Epithelial cell of prostate (primary cell): ENCODE data around the gene POLA1.

Experiments
- DNase-seq: peaks from one replicate; pipeline ENCODE4 v3.0.0-alpha.2; 2011; ENCODE audit warnings: low read depth, low spot score
- H3K27ac ChIP-seq: fragments of 450-650 bp; 2 replicates; pipeline ENCODE4 v1.5.1; 2017; ENCODE audit warnings: mild to moderate bottlenecking

Gene POLA1

DNA sequence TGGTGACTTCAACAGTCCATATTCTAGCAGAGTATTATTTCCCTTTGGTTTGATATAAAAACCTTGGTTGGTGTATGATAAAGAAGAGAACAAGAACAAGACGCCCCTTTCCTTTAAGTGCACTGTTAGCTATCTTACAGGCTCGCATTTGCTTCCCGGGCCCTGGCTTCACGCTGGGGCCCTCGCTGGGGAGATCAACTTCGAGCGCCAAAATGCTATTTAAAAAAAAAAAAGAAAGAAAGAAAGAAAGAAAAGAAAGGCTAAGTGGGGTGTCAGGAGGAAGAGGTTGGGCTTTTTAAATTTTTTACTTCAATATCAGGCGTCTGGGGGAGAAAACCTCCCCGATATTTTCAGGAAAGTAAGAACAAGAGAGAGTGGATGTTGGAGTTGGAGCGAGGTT, 310.3 kb downstream of the POLA1 start:
- DNase-seq: no peak
- H3K27ac ChIP-seq: no peak overlapping the region

DNA sequence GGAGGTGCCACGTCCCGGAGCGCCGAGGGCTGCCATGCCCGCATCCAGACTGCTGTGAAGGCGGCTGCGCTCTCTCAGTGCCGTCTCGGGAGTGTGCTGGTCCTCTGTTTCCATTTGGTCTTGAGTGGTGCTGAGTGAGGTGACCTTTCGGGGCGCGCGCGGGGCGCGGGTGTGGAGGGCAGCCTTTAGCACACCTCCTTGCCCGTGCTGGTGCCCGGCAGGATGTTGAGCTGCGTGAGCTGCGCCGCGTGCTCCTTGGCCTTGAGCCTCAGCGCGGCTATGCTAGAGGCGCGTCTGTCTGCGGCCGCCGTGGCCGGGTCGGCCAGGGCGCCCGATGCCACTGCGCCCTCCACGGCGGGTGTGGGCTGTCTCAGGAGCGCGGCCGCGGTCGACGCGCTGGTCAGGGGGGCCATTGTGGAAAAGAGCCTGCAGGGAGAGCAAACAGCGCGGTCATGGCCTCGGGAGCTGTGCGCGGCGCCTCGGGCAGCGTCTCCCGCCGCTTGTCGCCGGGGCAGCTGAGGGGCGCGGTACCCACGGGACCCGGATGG, 310.8 kb downstream of the POLA1 start:
- DNase-seq: no peak
- no peak overlapping the region for H3K27ac ChIP-seq

DNA sequence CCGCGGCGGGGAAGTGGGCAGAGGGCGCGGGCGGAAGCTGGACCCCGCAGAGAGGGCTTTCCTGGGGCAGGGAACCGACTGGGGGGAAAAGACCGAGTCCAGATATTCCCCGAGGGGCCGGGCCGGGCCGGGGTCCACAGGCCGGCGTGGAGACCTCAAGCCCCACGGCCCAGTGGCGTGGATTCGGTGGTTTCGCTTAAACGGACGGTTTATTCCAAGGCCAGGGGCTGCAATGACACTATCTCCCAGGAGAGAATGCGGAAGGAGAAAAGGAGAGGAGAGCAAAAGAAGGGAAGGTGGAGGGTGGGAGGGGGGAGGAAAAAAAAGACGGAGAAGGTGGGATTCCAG, 311.3 kb downstream of the POLA1 start:
- no peak for DNase-seq
- no peak overlapping the region for H3K27ac ChIP-seq

DNA sequence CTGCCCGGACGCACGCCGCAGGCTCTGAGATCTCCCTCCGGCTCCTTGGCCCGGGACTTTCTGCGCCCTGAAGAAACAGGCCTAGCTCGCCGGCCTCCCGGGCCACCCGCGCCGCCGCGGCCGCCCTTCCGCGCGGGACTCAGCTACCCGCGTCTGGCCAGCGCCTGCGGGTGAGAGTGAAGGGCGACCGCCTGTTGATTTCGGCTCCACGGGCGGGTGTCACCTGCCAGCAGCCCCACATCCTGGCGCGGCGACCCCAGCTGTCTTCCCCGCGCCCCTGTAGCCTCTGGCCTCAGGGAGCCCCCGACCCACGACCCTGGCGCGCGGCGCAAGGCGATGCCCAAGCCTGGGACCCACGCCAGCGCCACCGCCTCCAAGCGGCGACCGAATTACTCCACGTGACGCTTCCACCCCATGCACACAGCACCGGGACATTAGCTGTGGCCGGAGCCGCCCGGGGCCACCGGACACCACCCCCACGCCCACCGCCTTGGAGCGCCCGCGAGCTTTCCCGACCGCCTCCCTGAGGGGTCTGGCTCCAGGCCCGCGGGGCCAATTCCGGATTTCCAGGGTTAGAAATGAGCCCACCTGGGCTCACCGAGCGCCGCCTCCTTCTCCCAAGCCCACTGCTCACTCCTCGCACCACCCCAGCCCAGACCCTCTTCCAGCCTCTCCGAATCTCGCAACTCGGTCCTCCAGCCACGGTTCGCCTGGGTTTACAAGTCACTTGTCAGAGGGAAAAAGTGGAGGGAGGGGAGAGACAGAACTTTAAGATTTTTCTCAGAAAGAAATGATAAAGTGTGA, 311.9 kb downstream of the POLA1 start:
- no peak overlapping the region for H3K27ac ChIP-seq
- no peak for DNase-seq

DNA sequence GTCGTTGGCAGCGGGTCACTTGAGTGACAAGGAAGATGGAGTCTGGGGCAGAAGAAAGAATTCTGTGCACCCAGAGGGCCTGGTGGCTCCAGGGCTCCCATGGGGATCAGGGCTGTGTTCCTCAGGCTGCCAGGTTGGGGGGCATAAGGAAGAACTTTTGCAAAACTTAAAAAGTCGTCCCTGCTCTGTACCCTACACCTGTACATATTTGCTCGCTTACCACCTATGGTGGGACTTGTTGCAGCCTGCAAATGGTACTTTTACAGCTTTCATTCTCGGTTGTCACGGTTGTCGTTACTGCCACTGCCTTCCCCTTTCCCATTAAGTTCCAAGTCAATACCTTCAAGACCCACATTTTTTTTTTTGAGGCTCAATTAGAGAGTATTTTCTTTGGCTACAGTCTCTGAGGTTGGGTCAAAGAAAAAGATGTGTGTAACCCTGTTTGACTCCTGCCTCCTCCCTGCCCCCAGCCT, 312.9 kb downstream of the POLA1 start:
- DNase-seq: no peak
- no peak overlapping the region for H3K27ac ChIP-seq

DNA sequence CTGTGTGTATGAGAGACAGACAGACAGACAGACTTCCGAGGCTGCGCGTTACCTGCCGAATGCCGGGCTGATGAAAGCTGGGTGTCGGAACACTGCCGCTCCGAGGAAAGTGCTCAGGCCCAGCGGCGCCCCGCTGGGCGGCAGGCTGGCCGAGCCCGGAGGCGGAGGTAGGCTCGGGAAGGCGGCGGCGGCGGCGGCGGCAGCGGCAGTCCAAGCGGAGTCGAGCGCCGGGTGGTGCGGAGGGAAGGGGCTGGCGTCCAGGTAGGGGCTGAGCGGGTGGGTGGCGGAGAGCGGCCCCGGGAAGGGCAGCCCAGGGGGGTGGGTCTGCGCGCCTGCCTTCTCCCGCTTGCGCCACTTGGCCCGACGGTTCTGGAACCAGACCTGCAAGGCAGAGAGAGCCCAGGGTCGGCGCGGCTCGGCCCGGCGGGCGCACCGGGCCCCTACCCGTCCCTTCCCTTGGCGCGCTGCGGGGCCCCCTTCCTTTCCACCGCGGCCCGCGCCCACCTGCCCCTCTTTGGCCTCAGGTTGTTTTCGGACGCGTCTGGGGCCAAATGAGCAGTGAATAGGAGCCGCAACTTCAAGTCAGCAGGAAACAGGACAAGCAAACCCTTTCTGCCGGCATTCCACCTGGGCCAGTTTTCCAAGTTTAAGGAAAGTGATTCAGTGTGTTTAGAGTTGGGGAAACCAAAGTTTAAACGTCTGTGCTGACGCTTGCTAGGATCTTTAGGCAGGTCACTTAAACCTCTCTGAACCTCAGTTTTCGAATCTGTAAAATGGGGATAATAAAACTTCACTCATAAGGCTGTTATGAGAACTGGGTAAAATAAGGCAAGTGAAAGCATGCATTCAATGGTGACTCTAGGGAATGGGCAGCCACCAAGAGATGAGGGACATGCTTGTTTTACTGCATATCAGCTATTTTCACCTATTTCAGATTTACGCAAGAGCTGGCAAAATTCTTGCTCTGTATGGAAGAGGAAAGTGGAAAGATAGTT, 313.6 kb downstream of the POLA1 start:
- DNase-seq: no peak
- H3K27ac ChIP-seq: no peak overlapping the region

DNA sequence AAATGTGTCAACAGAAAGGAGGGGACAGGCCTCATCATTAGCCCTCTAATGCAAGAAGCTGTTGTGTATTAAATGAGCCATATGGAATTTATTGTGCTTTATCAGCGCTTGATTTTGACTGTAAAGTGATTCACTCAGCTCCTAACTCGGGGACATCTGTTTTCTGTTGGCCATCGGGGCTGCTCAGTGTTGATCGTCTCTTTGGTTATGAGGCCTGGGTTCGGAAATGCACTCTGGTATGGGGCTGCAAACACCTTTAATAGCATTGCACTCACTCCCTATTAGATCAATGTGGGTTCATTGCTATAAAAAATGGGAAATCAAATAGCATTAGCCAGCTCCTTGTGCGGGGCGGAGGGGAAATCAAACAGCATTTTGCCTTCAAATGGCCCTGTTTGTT, 315.7 kb downstream of the POLA1 start:
- DNase-seq: no peak
- no peak overlapping the region for H3K27ac ChIP-seq

DNA sequence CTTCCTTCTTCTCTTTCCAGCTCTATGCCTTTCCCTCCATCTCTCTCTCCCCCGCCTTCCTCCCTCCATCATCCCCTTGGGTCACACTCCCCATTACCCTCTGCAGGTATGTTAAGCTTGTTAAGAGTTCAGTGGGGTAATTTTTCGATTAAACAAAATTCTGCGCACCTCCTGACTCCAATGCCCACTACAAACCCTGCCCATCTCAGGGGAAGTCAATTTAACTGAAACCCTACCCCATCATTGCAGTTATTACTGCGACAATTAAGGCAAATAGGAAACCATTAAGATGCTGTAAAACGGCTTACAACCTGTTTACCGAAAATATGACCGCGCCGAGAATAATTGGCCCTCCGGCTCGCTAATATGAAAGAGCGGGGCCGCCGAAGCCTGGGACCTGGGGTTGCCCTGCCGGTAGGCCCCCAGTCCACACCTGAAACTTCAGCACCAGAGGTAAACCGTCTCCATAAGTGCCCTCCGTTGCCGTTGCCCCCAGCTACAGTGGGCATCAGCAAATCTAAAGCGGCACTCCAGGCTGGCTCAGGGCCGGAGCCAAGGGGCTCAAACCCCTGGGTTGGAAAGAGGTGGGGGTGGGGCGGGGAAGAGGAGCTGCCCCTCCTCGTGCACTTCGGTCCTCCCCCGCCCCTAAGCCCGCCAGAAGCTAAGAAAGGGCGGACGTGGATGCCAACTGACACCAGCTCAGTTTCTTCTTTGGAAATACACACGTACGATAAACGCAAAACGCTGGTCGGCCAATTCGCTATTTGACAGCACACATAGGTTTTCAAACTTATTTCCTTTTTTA, 317.3 kb downstream of the POLA1 start:
- no peak for DNase-seq

DNA sequence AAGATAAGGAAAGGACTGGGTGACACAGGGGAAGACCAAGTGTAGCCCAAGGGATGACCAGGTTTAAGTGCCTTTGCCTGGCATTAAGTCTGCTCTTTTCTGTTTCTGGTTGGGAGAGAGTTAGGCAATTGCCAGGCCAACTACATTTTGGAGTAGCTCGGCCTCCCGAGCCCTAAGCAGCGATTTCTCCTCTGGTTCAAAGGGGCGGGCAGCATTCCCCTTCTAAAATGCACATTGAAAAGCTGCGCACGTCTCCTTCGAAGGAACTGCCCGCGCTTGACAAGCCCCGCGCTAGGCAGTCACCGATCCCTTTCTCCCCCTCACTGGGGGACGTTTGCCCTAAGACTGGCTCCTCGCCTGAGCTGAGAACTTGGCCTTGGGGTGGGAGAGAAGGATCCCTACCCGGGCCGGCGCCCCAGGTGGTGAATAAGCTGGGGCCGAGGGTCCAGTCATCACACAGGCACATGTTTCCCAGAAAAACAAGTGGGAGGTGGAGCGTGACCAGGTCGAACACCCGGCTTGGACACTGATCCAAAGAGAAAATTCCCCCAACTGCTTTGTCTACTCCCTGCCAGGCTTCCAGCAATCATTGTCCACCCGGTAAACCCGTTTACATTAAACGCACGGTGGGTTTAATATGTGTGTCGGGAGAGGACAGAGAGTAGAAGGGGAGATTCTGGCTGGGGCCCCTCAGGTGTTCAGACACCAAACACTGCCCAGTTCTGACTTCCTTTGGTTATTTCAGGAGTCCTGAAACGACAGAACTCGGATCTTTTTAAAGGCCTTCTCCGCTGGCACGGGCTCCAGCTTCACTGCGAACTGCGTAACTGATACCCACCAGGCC, 318.1 kb downstream of the POLA1 start:
- no peak overlapping the region for H3K27ac ChIP-seq
- no peak for DNase-seq

More for the DNA sequence above, 317.3 kb downstream of the POLA1 start:
- no peak overlapping the region for H3K27ac ChIP-seq

DNA sequence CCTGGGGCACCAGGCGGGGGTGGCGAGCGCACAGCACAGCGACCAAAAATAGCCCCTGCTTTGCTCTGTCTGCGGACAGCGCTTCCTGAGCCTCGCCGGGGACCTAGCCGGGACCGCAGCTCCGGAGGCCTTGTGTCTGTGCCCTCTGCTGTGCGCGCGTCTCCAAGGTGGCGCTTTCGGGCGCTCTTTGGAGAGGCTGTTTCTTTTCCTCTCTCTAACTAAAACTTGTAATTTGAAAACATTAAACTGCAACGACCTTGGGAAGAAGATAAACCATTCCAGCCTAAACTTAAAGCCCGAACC, 318.7 kb downstream of the POLA1 start:
- H3K27ac ChIP-seq: no peak overlapping the region
- no peak for DNase-seq

DNA sequence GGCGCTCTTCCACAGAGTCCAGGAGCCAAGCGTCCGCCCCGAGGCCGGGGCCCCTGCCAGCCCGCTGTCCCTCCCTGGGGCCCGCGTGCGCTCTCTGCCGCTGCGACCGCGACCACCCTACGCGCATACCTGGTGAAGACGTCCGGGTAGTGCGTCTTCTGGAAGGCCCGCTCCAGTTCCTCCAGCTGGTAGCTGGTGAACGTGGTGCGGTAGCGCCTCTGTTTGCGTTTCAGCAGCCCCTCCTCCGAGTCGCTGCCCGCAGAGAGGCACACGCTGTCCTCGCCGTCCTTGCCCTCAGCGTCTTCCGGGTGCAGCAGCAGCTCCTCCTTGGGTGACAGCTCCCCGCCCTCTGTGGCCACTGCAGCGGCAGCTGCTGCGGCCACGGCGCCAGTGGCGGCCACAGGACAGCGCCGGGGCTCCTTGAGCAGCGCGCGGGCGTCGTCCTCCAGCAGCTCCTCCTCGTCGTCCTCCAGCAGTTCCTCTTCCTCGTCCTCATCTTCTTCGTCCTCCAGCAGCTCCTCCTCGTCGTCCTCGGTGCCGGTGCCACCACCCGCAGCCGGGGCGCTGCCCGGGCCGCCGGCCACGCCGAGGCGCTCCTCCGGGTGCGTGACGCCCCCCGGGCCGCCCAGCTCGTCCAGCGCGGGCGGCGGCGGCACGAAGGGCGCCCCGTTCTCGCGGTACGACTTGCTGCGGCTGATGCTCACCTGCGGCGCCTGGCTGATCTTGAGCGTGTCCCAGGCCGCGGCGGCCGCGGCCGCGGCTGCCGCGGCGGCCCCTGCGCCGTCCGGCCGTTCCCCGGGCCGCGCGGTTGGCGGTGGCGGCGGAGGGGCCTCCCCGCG, 319.3 kb downstream of the POLA1 start:
- no peak overlapping the region for H3K27ac ChIP-seq
- no peak for DNase-seq

DNA sequence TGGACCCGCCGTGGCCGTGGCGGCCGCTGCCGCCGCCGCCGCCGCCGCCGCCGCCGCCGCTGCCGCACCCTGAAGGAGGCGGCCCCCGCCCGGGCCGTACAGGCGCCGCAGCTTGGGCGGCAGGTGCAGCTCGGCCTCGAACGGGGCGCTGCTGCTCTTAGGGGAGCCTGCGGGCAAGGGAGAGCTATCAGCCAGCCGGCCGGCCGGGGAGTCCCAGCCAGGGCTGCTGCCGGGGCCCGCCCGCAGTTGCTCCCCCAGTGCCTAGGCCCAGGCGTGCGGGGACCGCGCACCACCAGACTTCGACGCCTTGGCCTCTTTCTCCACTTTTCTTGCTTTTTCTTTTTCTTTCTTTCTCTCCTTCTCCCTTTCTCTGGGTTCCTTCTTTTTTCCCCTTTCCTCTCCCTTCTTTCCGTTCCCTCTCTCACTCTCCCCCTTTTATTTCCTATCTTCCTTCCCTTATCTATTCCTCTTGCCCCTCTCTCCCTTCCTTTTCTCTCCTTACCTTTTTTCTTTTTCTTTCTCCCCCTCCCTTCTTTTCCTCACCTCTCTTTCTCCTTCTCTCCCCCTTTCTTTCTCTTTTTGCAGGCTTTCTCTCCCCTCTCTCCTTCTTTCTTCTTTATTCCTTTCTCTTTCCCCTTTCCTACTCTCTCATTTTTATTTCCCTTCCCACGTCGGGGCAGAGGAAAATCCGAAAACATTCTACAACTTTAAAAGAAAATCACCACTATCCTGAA, 320.1 kb downstream of the POLA1 start:
- no peak for DNase-seq
- H3K27ac ChIP-seq: no peak overlapping the region

DNA sequence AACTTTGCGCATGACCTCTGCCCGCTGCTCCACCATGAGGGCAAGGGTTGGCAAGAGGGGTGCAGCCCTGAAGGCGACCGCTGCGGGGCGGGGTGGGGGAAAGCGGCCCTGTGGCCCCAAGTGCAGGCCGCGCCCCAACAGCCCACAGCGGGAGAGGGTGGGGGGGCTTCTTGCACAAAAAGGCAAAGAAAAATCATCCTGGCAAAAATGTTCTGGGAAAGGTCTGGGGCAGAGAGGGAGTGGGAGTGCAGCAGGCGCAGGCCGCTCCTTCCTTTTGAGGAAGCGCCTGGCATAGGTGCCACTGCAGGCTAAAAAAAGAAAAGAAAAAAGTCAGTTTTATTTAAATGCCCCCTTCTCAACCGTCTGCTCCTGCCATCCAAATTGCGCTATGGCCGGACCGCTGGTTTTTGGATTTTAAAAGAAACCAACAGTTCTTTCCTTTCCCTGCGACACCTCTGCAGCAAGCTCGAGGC, 320.7 kb downstream of the POLA1 start:
- no peak for DNase-seq
- no peak overlapping the region for H3K27ac ChIP-seq

DNA sequence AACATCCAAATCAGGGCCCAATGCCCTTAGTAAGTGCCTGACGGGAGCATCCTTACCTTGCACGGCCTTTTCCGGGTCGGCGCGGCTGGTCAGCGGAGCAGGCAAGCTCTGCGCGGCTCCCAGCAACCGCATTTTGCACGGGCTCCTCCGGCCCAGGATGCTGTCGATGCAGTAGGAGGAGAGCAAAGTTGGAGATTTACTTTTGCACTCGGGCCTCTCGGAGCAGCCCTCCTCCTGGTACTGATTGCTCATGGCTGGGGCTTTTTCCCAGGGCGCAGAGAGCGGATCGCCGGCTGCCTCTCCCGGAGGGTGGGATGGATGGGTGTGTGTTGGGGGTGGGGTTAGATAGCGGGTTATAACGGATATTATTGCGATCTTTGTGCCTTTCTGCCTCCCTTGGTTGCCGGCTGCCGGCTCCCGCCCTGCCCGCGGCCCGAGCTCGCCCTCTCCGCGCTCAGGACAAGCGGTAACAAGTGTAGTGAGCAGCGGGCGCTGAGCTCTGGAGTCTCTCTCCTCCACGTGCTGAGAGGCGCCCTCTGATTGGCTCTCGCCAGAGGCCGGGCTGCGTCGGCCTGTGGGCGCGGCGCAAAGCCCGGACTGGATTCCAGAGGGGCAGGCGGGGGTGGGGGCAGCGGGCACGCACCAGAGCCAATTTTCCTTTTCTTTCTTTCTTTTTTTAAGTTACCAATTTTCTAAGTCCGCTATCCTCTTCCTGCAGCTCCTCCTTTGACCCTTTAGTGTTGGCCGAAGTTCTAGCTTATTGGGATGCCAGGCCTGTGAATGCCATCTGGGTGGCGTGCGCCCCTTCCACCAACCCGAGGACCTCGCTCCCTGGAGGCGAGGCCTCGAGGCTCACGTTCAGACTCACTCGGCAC, 322.0 kb downstream of the POLA1 start, which contains the start of gene ARX:
Gene ARX (minus strand): TSS at position 480 of the 875 bp plus-strand sequence. CDS start 228 bp downstream, at position 252.
- DNase-seq: peak; percentile 48
- no peak within 1 kb of the TSS for H3K27ac ChIP-seq

DNA sequence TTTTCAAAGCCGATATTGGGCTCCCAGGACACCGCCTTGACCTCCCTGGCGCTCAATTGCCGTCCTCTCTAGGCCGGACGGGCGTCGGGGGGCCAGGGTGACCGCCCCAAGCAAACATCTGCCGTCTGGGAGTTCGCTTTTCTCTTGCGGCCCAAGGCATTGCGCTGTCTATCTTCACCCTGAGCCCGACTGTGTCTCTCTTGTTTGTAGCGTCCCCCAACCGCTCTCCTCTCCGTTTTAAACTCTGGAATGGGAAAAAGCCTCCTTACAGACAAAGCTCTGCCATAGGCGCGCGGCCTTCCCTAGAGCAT, 322.6 kb downstream of the POLA1 start:
- no peak for DNase-seq
- H3K27ac ChIP-seq: no peak overlapping the region

DNA sequence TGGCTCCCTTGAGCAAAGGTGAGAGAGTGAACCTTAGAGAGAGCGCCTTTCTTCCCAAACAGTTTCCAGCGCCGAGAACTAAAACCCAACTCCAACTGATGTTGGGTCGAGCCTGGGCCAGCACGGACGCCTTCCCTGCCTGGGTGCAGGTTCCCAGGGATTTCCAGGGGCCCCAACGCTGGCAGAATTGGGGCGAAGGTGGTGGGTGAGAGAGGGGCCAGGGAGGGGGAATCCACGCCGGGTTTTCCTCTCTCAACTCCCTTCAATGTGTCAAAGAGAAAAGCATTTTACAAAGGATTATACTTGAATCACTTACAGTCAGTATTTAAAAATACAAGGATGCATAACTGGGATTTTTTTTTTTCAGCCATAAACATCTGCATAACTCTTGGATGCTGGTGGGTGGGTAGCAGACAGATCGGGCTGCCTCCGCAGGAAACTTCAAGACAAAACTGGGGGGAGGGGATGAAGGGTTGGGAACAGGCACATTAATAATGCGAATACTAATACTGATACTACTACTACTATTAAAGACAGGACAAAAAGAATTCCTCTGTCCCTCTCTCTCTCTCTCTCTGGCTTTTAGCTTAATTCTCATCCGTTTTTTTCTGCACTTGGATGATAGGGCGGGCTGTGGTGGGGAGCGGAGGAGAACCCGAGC, 323.4 kb downstream of the POLA1 start:
- DNase-seq: no peak
- H3K27ac ChIP-seq: no peak overlapping the region
